Type B pancreatic cell (in vitro differentiated cells): ENCODE measurements around the gene SMOC1. TPM values are rescaled to one million over a fixed set of nuclear protein-coding genes. Genes with fewer than 3 reads are reported as not detected.

Experiments
- DNase-seq: peaks from one replicate; pipeline ENCODE4 v3.0.0; 2021; ENCODE audit warnings: mixed read lengths; ENCODE audit not compliant: unreplicated experiment; ENCODE audit errors: extremely low spot score
- H3K27ac Mint-ChIP-seq: 2 replicates; pipeline ENCODE4 v1.8.0; 2021; ENCODE audit warnings: mild to moderate bottlenecking, mixed read lengths
- H3K27me3 Mint-ChIP-seq: 2 replicates; pipeline ENCODE4 v1.8.0; 2021; ENCODE audit warnings: mixed read lengths
- H3K36me3 Mint-ChIP-seq: 2 replicates; pipeline ENCODE4 v1.8.0; 2021; ENCODE audit warnings: mixed read lengths
- H3K4me1 Mint-ChIP-seq: one replicate; pipeline ENCODE4 v1.8.0; 2021; ENCODE audit warnings: mixed read lengths; ENCODE audit not compliant: unreplicated experiment
- H3K4me3 Mint-ChIP-seq: 2 replicates; pipeline ENCODE4 v1.8.0; 2021; ENCODE audit warnings: mild to moderate bottlenecking, mixed read lengths
- H3K9me3 Mint-ChIP-seq: 2 replicates; pipeline ENCODE4 v1.8.0; 2021; ENCODE audit warnings: mixed read lengths
- CTCF ChIP-seq: fragments of 200-600 bp; sonication (generic); conservative IDR thresholded peaks from 2 replicates; pipeline ENCODE4 v1.5.0; 2021; ENCODE audit warnings: antibody characterized with exemption, mild to moderate bottlenecking
- total RNA-seq: library from RNA; stranded (reverse); gene quantifications from 2 replicates; pipeline ENCODE4 v1.2.1, GENCODE V29; 2021; ENCODE audit warnings: low replicate concordance

SMOC1 gene
- total RNA-seq, 1 donor from 2014 or later, result 20.7 TPM

- no peak for TF ChIP-seq CTCF
These were observed 74.2 kb downstream of the SMOC1 start for GRCh38 chr14:69953266-69953915.

GRCh38 chr14:69955855-69956845, 76.9 kb downstream of the SMOC1 start:
- no peaks in the 10 kb centered on the region for H3K36me3 Mint-ChIP-seq
- H3K4me3 Mint-ChIP-seq, result no peak overlapping the region
- peaks cover 5% of the 10 kb centered on the region for H3K9me3 Mint-ChIP-seq
- peaks cover 3% of the 10 kb centered on the region for H3K27me3 Mint-ChIP-seq
- no peak overlapping the region for H3K27ac Mint-ChIP-seq
- no peak for TF ChIP-seq CTCF
- H3K4me1 Mint-ChIP-seq, result peaks cover 4% of the 10 kb centered on the region
- DNase-seq, result no peak

More at GRCh38 chr14:69953266-69953915, 74.2 kb downstream of the SMOC1 start:
- H3K4me3 Mint-ChIP-seq, result no peak overlapping the region
- no peak overlapping the region for H3K27ac Mint-ChIP-seq
- peaks cover 9% of the 10 kb centered on the region for H3K4me1 Mint-ChIP-seq
- peaks cover 3% of the 10 kb centered on the region for H3K27me3 Mint-ChIP-seq
- H3K9me3 Mint-ChIP-seq, result peaks cover 9% of the 10 kb centered on the region
- H3K36me3 Mint-ChIP-seq, result no peaks in the 10 kb centered on the region
- DNase-seq, result no peak

- no peaks in the 10 kb centered on the region for H3K9me3 Mint-ChIP-seq
- H3K27ac Mint-ChIP-seq, result no peak overlapping the region
These were observed 77.8 kb downstream of the SMOC1 start for GRCh38 chr14:69956970-69957369.

GRCh38 chr14:69957986-69958385, 78.8 kb downstream of the SMOC1 start:
- no peak for DNase-seq
- Mint-ChIP-seq H3K4me3 (no peak overlapping the region), H3K4me1 (peaks cover 4% of the 10 kb centered on the region), H3K36me3 (no peaks in the 10 kb centered on the region), H3K27me3 (peaks cover 4% of the 10 kb centered on the region), H3K27ac (no peak overlapping the region), H3K9me3 (no peaks in the 10 kb centered on the region)
- TF ChIP-seq CTCF, result no peak

More at GRCh38 chr14:69956970-69957369, 77.8 kb downstream of the SMOC1 start:
- no peak for TF ChIP-seq CTCF
- Mint-ChIP-seq H3K36me3 (no peaks in the 10 kb centered on the region), H3K4me1 (peaks cover 4% of the 10 kb centered on the region), H3K4me3 (no peak overlapping the region), H3K27me3 (peaks cover 3% of the 10 kb centered on the region)
- no peak for DNase-seq

- Mint-ChIP-seq H3K27ac (no peak overlapping the region), H3K27me3 (peaks cover 5% of the 10 kb centered on the region), H3K9me3 (no peaks in the 10 kb centered on the region), H3K4me3 (no peak overlapping the region), H3K4me1 (peaks cover 4% of the 10 kb centered on the region), H3K36me3 (no peaks in the 10 kb centered on the region)
- DNase-seq, result no peak
- no peak for TF ChIP-seq CTCF
These were observed 79.9 kb downstream of the SMOC1 start for GRCh38 chr14:69959136-69959535.
